Liver (tissue), 9 donors: ENCODE measurements around the gene KLKB1. TPM values are rescaled to one million over a fixed set of nuclear protein-coding genes. Genes with fewer than 3 reads are reported as not detected.

Experiments used
- DNase-seq: peaks from one replicate; pipeline ENCODE4 v3.0.0-alpha.2; 2017; ENCODE audit warnings: low spot score
- H3K27ac ChIP-seq, 2 donors: one replicate each; pipeline ENCODE4 v1.7.0; 2013; ENCODE audit warnings: inconsistent platforms in 2 of 2, low read length in 2 of 2, control low read depth in 1 of 2, low read depth in 1 of 2, mild to moderate bottlenecking in 1 of 2
- H3K27me3 ChIP-seq, 4 donors: one replicate each; pipeline versions ENCODE4 v1.6.1 to v1.7.0; 2013; ENCODE audit warnings: low read length in 3 of 4, inconsistent platforms in 1 of 4, mild to moderate bottlenecking in 1 of 4, moderate library complexity in 1 of 4; ENCODE audit not compliant: control insufficient read depth in 4 of 4, insufficient read depth in 4 of 4
- H3K36me3 ChIP-seq, 4 donors: one replicate each; pipeline versions ENCODE4 v1.6.1 to v1.7.0; 2013; ENCODE audit warnings: low read length in 3 of 4, mild to moderate bottlenecking in 3 of 4, low read depth in 1 of 4, moderate library complexity in 1 of 4; ENCODE audit not compliant: control insufficient read depth in 4 of 4, insufficient read depth in 3 of 4
- H3K4me1 ChIP-seq, 4 donors: one replicate each; pipeline versions ENCODE4 v1.6.1 to v1.7.0; 2013; ENCODE audit warnings: low read length in 3 of 4, mild to moderate bottlenecking in 3 of 4, moderate library complexity in 1 of 4; ENCODE audit not compliant: control insufficient read depth in 4 of 4, insufficient read depth in 4 of 4
- H3K4me3 ChIP-seq, 3 donors: one replicate each; pipeline versions ENCODE4 v1.6.1 to v1.7.0; 2013; ENCODE audit warnings: low read length in 3 of 3, control low read depth in 1 of 3, low read depth in 1 of 3, mild to moderate bottlenecking in 1 of 3
- H3K9ac ChIP-seq, 2 donors: one replicate each; pipeline ENCODE4 v1.7.0; 2013; ENCODE audit warnings: low read length in 2 of 2, mild to moderate bottlenecking in 2 of 2, moderate library complexity in 2 of 2, control low read depth in 1 of 2, low read depth in 1 of 2
- H3K9me3 ChIP-seq, 4 donors: one replicate each; pipeline versions ENCODE4 v1.6.1 to v1.7.0; 2013; ENCODE audit warnings: low read length in 3 of 4; ENCODE audit not compliant: control insufficient read depth in 4 of 4
- ATF3 ChIP-seq: IDR thresholded peaks from 2 replicates; pipeline ENCODE4 v1.6.1; 2016; ENCODE audit warnings: antibody characterized with exemption
- CTCF ChIP-seq: fragments of 150-350 bp; IDR thresholded peaks from 2 replicates; pipeline ENCODE4 v1.5.1; 2017; ENCODE audit warnings: improper control_type of control experiment, low read depth, low read length; ENCODE audit not compliant: missing input control
- EGR1 ChIP-seq, 2 donors: IDR thresholded peaks; 2 replicates each; pipeline ENCODE4 v1.6.1; 2016 to 2018; ENCODE audit warnings: antibody characterized with exemption in 2 of 2, low read depth in 2 of 2
- FOXA1 ChIP-seq: IDR thresholded peaks from 2 replicates; pipeline ENCODE4 v1.6.1; 2016; ENCODE audit warnings: antibody characterized with exemption
- FOXA2 ChIP-seq: IDR thresholded peaks from 2 replicates; pipeline ENCODE4 v1.6.1; 2016; ENCODE audit warnings: antibody characterized with exemption
- GABPA ChIP-seq, 2 donors: IDR thresholded peaks in 1 of 2; conservative IDR thresholded peaks in 1 of 2; 2 replicates each; pipeline ENCODE4 v1.6.1; 2016; ENCODE audit warnings: antibody characterized with exemption in 2 of 2, mild to moderate bottlenecking in 1 of 2, moderate library complexity in 1 of 2
- HNF4A ChIP-seq, 2 donors: conservative IDR thresholded peaks; 2 replicates each; pipeline ENCODE4 v1.6.1; 2016; ENCODE audit warnings: antibody characterized with exemption in 2 of 2, mild to moderate bottlenecking in 2 of 2
- HNF4G ChIP-seq: IDR thresholded peaks from 2 replicates; pipeline ENCODE4 v1.6.1; 2016; ENCODE audit warnings: antibody characterized with exemption
- JUND ChIP-seq, 2 donors: IDR thresholded peaks; 2 replicates each; pipeline ENCODE4 v1.6.1; 2016; ENCODE audit warnings: antibody characterized with exemption in 2 of 2
- MAX ChIP-seq: IDR thresholded peaks from 2 replicates; pipeline ENCODE4 v1.6.1; 2016; ENCODE audit warnings: antibody characterized with exemption
- NR2F2 ChIP-seq: IDR thresholded peaks from 2 replicates; pipeline ENCODE4 v1.6.1; 2016; ENCODE audit warnings: antibody characterized with exemption
- RAD21 ChIP-seq, 2 donors: IDR thresholded peaks; 2 replicates each; pipeline ENCODE4 v1.6.1; 2016; ENCODE audit warnings: antibody characterized with exemption in 2 of 2, mild to moderate bottlenecking in 2 of 2
- REST ChIP-seq: IDR thresholded peaks from 2 replicates; pipeline ENCODE4 v1.6.1; 2016; ENCODE audit warnings: antibody characterized with exemption, mild to moderate bottlenecking
- RXRA ChIP-seq, 2 donors: IDR thresholded peaks; 2 replicates each; pipeline ENCODE4 v1.6.1; 2017 to 2018; ENCODE audit warnings: antibody characterized with exemption in 2 of 2, mild to moderate bottlenecking in 1 of 2
- SP1 ChIP-seq: IDR thresholded peaks from 2 replicates; pipeline ENCODE4 v1.6.1; 2018; ENCODE audit warnings: antibody characterized with exemption, mild to moderate bottlenecking
- TAF1 ChIP-seq: conservative IDR thresholded peaks from 2 replicates; pipeline ENCODE4 v1.6.1; 2016; ENCODE audit warnings: antibody characterized with exemption, mild to moderate bottlenecking
- YY1 ChIP-seq: IDR thresholded peaks from 2 replicates; pipeline ENCODE4 v1.6.1; 2016; ENCODE audit warnings: antibody characterized with exemption, mild to moderate bottlenecking
- ZBTB33 ChIP-seq: IDR thresholded peaks from 2 replicates; pipeline ENCODE4 v1.6.1; 2016; ENCODE audit warnings: antibody characterized with exemption
- WGBS: extraction: QIAGEN DNeasy Blood & Tissue Kit; methylation state at CpG from one replicate; pipeline ENCODE4 v1.1.7; 2013; 5-methylcytosine and 5-hydroxymethylcytosine counted together
- polyA plus RNA-seq, 2 donors: library from polyadenylated mRNA; stranded (reverse) in 1 of 2; unstranded in 1 of 2; fragments of 200-250 nt in 1 of 2; fragments of >200 nt in 1 of 2; fragmentation: Nextera tagmentation in 1 of 2; extraction: Ambion mirVana in 1 of 2; gene quantifications; one replicate each; pipeline versions ENCODE4 v1.2.1 to v1.2.3, GENCODE V29; 2013 to 2015
- total RNA-seq, 2 donors: library from RNA; depleted of rRNA; stranded (reverse); fragments of >200 nt; gene quantifications; one replicate each; pipeline ENCODE4 v1.2.3, GENCODE V29; 2014
- donor health status: healthy.
- donor health status: healthy.
- donor health status: healthy.
- donor health status: healthy.
- donor health status: healthy.

Gene KLKB1
- total and polyA plus RNA-seq, 4 donors, result 36.5 to 78.9 (median 60.2) TPM

- no peak for DNase-seq
- Histone ChIP-seq H3K9ac (peak overlapping the region in 1 of 2 donors; percentile 56), H3K9me3 (no peaks in the 10 kb centered on the region), H3K4me1 (peaks cover 15 to 48% (median 25%) of the 10 kb centered on the region in 4 donors), H3K27ac (peak overlapping the region; percentile 83 to 88), H3K36me3 (no peaks in the 10 kb centered on the region), H3K27me3 (no peaks in the 10 kb centered on the region), H3K4me3 (no peak overlapping the region)
- TF ChIP-seq REST, result no peak
- no peak for TF ChIP-seq TAF1
- no peak for TF ChIP-seq EGR1 (IDR thresholded peaks at IDR 0.05; ENCODE audit: low read depth in 2 of 2)
- no peak for TF ChIP-seq FOXA1
- no peak for TF ChIP-seq RAD21 (IDR thresholded peaks at IDR 0.05)
- no peak for TF ChIP-seq JUND (IDR thresholded peaks at IDR 0.05)
- no peak for TF ChIP-seq GABPA (IDR thresholded peaks at IDR 0.05 in 1 of 2, conservative IDR thresholded peaks at IDR 0.05 in 1 of 2)
- peak; percentile 64 for TF ChIP-seq SP1
- TF ChIP-seq ZBTB33, result no peak
- peak; percentile 75 to 82 for TF ChIP-seq HNF4A (conservative IDR thresholded peaks at IDR 0.05)
- no peak for TF ChIP-seq ATF3
- TF ChIP-seq FOXA2, result no peak
- no peak for TF ChIP-seq YY1
- TF ChIP-seq RXRA (IDR thresholded peaks at IDR 0.05), result peak; percentile 57 to 77
- TF ChIP-seq HNF4G, result peak; percentile 64
- no peak for TF ChIP-seq CTCF
- TF ChIP-seq NR2F2, result no peak
- no peak for TF ChIP-seq MAX
- 51% methylated on average over 3 of the region's 3 CpGs for WGBS
Observed at GRCh38 chr4:186226521-186227189, 652 bp upstream of the KLKB1 start.
